HG03095 (cell line): ENCODE results near the gene GLRX.

Source experiments
- ATAC-seq: cut with Tn5 transposase; IDR thresholded peaks from one replicate; pipeline ENCODE4 v1.9.1; 2021; ENCODE audit warnings: moderate library complexity; ENCODE audit not compliant: unreplicated experiment

Gene GLRX

GRCh38 chr5:95810305-95811125 is 12.0 kb downstream of the GLRX start:
- ATAC-seq: no peak

- no peak for ATAC-seq
Measured at GRCh38 chr5:95809414-95809960, 13.0 kb downstream of the GLRX start.

- ATAC-seq: peak; percentile 99
Measured at GRCh38 chr5:95808686-95809413, 13.7 kb downstream of the GLRX start.

GRCh38 chr5:95808013-95808685 is 14.4 kb downstream of the GLRX start:
- ATAC-seq: no peak

GRCh38 chr5:95806687-95807086 is 15.8 kb downstream of the GLRX start:
- no peak for ATAC-seq

GRCh38 chr5:95804736-95805539 is 17.6 kb downstream of the GLRX start:
- ATAC-seq: no peak

- ATAC-seq: no peak
Measured at GRCh38 chr5:95803271-95804148, 19.0 kb downstream of the GLRX start.

- ATAC-seq: no peak
Measured at GRCh38 chr5:95801961-95802360, 20.6 kb downstream of the GLRX start.

- no peak for ATAC-seq
Measured at GRCh38 chr5:95801532-95801931, 21.0 kb downstream of the GLRX start.

- no peak for ATAC-seq
Measured at GRCh38 chr5:95800553-95800952, 22.0 kb downstream of the GLRX start.

GRCh38 chr5:95799191-95799835 is 23.2 kb downstream of the GLRX start:
- ATAC-seq: no peak

GRCh38 chr5:95798545-95798944 is 24.0 kb downstream of the GLRX start:
- ATAC-seq: no peak

- no peak for ATAC-seq
Measured at GRCh38 chr5:95798048-95798447, 24.5 kb downstream of the GLRX start.

GRCh38 chr5:95797301-95797700 is 25.2 kb downstream of the GLRX start:
- no peak for ATAC-seq

GRCh38 chr5:95794070-95794516 is 28.4 kb downstream of the GLRX start:
- ATAC-seq: no peak

GRCh38 chr5:95791751-95792150 is 30.8 kb downstream of the GLRX start:
- no peak for ATAC-seq

GRCh38 chr5:95788493-95788892 is 34.0 kb downstream of the GLRX start:
- no peak for ATAC-seq

GRCh38 chr5:95786821-95787418 is 35.6 kb downstream of the GLRX start:
- no peak for ATAC-seq
